Stimulated activated naive B cell treated with anti-CD40 and anti-IgM and Interleukin-4, amounts not matched to agents 10 μg/mL and 1 μg/mL and 100 μg/mL, for 72 hours (primary cell): ENCODE measurements around the gene CEP131.
"Not testable (repeated sequence)": the region's sequence is repeated elsewhere in the genome, so short reads cannot be mapped to it uniquely, and the experiment has no call there.

Experiments used
- ATAC-seq, 2 donors: fragments of 150-1000 bp; cut with Tn5 transposase; replicated peaks; 2 replicates each; pipeline ENCODE4 v1.10.0; 2021; ENCODE audit warnings: moderate library complexity in 1 of 2
- DNase-seq: peaks from one replicate; pipeline ENCODE4 v3.0.0; 2021
- H3K27ac Mint-ChIP-seq: one replicate; pipeline ENCODE4 v1.8.0; 2022; ENCODE audit warnings: mild to moderate bottlenecking, mixed read lengths
- H3K27me3 Mint-ChIP-seq, 2 donors: one replicate each; pipeline ENCODE4 v1.8.0; 2022; ENCODE audit warnings: mixed read lengths in 2 of 2
- H3K36me3 Mint-ChIP-seq, 2 donors: one replicate each; pipeline ENCODE4 v1.8.0; 2022; ENCODE audit warnings: mixed read lengths in 2 of 2, mild to moderate bottlenecking in 1 of 2
- H3K4me1 Mint-ChIP-seq, 2 donors: one replicate each; pipeline ENCODE4 v1.8.0; 2022; ENCODE audit warnings: mixed read lengths in 2 of 2, mild to moderate bottlenecking in 1 of 2
- H3K4me3 Mint-ChIP-seq, 2 donors: one replicate each; pipeline ENCODE4 v1.8.0; 2022; ENCODE audit warnings: mild to moderate bottlenecking in 2 of 2, mixed read lengths in 2 of 2, moderate library complexity in 1 of 2
- H3K9me3 Mint-ChIP-seq, 2 donors: one replicate each; pipeline ENCODE4 v1.8.0; 2022; ENCODE audit warnings: mixed read lengths in 2 of 2, mild to moderate bottlenecking in 1 of 2

CEP131 gene

GRCh38 chr17:81231121-81231645 lies 8.4 kb upstream of the CEP131 start:
- peaks cover 28 to 35% of the 10 kb centered on the region in 2 donors for H3K36me3 Mint-ChIP-seq
- H3K27me3 Mint-ChIP-seq = no peaks in the 10 kb centered on the region
- H3K4me3 Mint-ChIP-seq = no peak overlapping the region
- H3K27ac Mint-ChIP-seq = peak overlapping the region; percentile 16
- no peak for DNase-seq
- ATAC-seq = no peak
- no peaks in the 10 kb centered on the region for H3K9me3 Mint-ChIP-seq
- peaks cover 30 to 40% of the 10 kb centered on the region in 2 donors for H3K4me1 Mint-ChIP-seq

- ATAC-seq (no peak), DNase-seq (no peak)
- H3K9me3 Mint-ChIP-seq = no peaks in the 10 kb centered on the region
- no peaks in the 10 kb centered on the region for H3K27me3 Mint-ChIP-seq
- H3K36me3 Mint-ChIP-seq = peaks cover 27 to 32% of the 10 kb centered on the region in 2 donors
- H3K4me1 Mint-ChIP-seq = peaks cover 28 to 36% of the 10 kb centered on the region in 2 donors
- H3K4me3 Mint-ChIP-seq = no peak overlapping the region
- no peak overlapping the region for H3K27ac Mint-ChIP-seq
These were observed 7.5 kb upstream of the CEP131 start for GRCh38 chr17:81230043-81230820.

GRCh38 chr17:81229666-81229920 lies 6.8 kb upstream of the CEP131 start:
- H3K27ac Mint-ChIP-seq = peak overlapping the region; percentile 75
- DNase-seq (no peak), ATAC-seq (no peak)
- H3K36me3 Mint-ChIP-seq = peaks cover 23 to 26% of the 10 kb centered on the region in 2 donors
- no peaks in the 10 kb centered on the region for H3K27me3 Mint-ChIP-seq
- peaks cover 22 to 29% of the 10 kb centered on the region in 2 donors for H3K4me1 Mint-ChIP-seq
- H3K4me3 Mint-ChIP-seq = no peak overlapping the region
- no peaks in the 10 kb centered on the region for H3K9me3 Mint-ChIP-seq

GRCh38 chr17:81228834-81229665 lies 6.3 kb upstream of the CEP131 start:
- peaks cover 18 to 24% of the 10 kb centered on the region in 2 donors for H3K36me3 Mint-ChIP-seq
- peak; percentile 26 to 28 for ATAC-seq
- no peak overlapping the region for H3K4me3 Mint-ChIP-seq
- peaks cover 20 to 27% of the 10 kb centered on the region in 2 donors for H3K4me1 Mint-ChIP-seq
- H3K27ac Mint-ChIP-seq = peak overlapping the region; percentile 73
- H3K27me3 Mint-ChIP-seq = no peaks in the 10 kb centered on the region
- no peak for DNase-seq
- H3K9me3 Mint-ChIP-seq = no peaks in the 10 kb centered on the region

- H3K36me3 Mint-ChIP-seq = peaks cover 18 to 24% of the 10 kb centered on the region in 2 donors
- H3K27me3 Mint-ChIP-seq = no peaks in the 10 kb centered on the region
- H3K4me1 Mint-ChIP-seq = peaks cover 25 to 33% of the 10 kb centered on the region in 2 donors
- ATAC-seq = peak; percentile 87 to 89
- H3K27ac Mint-ChIP-seq = peak overlapping the region; percentile 73
- H3K4me3 Mint-ChIP-seq = no peak overlapping the region
- peak; percentile 55 for DNase-seq
- H3K9me3 Mint-ChIP-seq = no peaks in the 10 kb centered on the region
These were observed 5.7 kb upstream of the CEP131 start for GRCh38 chr17:81228420-81228819.

- not testable (repeated sequence) for H3K4me3 Mint-ChIP-seq, H3K27me3 Mint-ChIP-seq, H3K9me3 Mint-ChIP-seq, DNase-seq, H3K27ac Mint-ChIP-seq, ATAC-seq
- H3K36me3 Mint-ChIP-seq = peaks cover 18 to 24% of the 10 kb centered on the region in 2 donors
- H3K4me1 Mint-ChIP-seq = peaks cover 26 to 36% of the 10 kb centered on the region in 2 donors
These were observed 4.9 kb upstream of the CEP131 start for GRCh38 chr17:81227630-81228029.

- Mint-ChIP-seq H3K27me3 (no peaks in the 10 kb centered on the region), H3K4me3 (peak overlapping the region; percentile 84 to 88), H3K4me1 (peaks cover 22 to 38% of the 10 kb centered on the region in 2 donors), H3K9me3 (no peaks in the 10 kb centered on the region), H3K27ac (peak overlapping the region; percentile 96), H3K36me3 (peaks cover 10 to 12% of the 10 kb centered on the region in 2 donors)
- ATAC-seq (peak; percentile 21 to 22), DNase-seq (no peak)
These were observed 981 bp upstream of the CEP131 start for GRCh38 chr17:81223762-81224130.

GRCh38 chr17:81222620-81222905 lies 202 bp downstream of the CEP131 start:
- DNase-seq = no peak
- Mint-ChIP-seq H3K9me3 (no peaks in the 10 kb centered on the region), H3K4me1 (peaks cover 14 to 26% of the 10 kb centered on the region in 2 donors), H3K27ac (no peak overlapping the region), H3K36me3 (peaks cover 7 to 13% of the 10 kb centered on the region in 2 donors), H3K27me3 (no peaks in the 10 kb centered on the region), H3K4me3 (peak overlapping the region; percentile 79 to 88)
- ATAC-seq = peak; percentile 1 to 5

- Mint-ChIP-seq H3K9me3 (no peaks in the 10 kb centered on the region), H3K4me3 (peak overlapping the region; percentile 64 to 88), H3K36me3 (peaks cover 8 to 13% of the 10 kb centered on the region in 2 donors), H3K4me1 (peaks cover 13 to 23% of the 10 kb centered on the region in 2 donors), H3K27me3 (no peaks in the 10 kb centered on the region), H3K27ac (peak overlapping the region; percentile 25)
- DNase-seq = no peak
- ATAC-seq = no peak
These were observed 734 bp downstream of the CEP131 start for GRCh38 chr17:81221842-81222619.

GRCh38 chr17:81221371-81221841 lies 1.4 kb downstream of the CEP131 start:
- H3K27ac Mint-ChIP-seq = no peak overlapping the region
- H3K4me1 Mint-ChIP-seq = peaks cover 13 to 23% of the 10 kb centered on the region in 2 donors
- no peaks in the 10 kb centered on the region for H3K27me3 Mint-ChIP-seq
- DNase-seq (no peak), ATAC-seq (no peak)
- no peaks in the 10 kb centered on the region for H3K9me3 Mint-ChIP-seq
- peak overlapping the region in 1 of 2 donors; percentile 88 for H3K4me3 Mint-ChIP-seq
- H3K36me3 Mint-ChIP-seq = peaks cover 14 to 19% of the 10 kb centered on the region in 2 donors

- Mint-ChIP-seq H3K27ac (peak overlapping the region; percentile 25), H3K9me3 (no peaks in the 10 kb centered on the region), H3K27me3 (no peaks in the 10 kb centered on the region), H3K4me1 (peaks cover 13 to 23% of the 10 kb centered on the region in 2 donors), H3K36me3 (peaks cover 17 to 19% of the 10 kb centered on the region in 2 donors), H3K4me3 (no peak overlapping the region)
- DNase-seq (no peak), ATAC-seq (no peak)
These were observed 3.1 kb downstream of the CEP131 start for GRCh38 chr17:81219476-81220180.

GRCh38 chr17:81218991-81219390 lies 3.8 kb downstream of the CEP131 start:
- Mint-ChIP-seq H3K9me3 (no peaks in the 10 kb centered on the region), H3K27me3 (no peaks in the 10 kb centered on the region), H3K4me1 (peaks cover 13 to 21% of the 10 kb centered on the region in 2 donors), H3K4me3 (no peak overlapping the region), H3K36me3 (peaks cover 17 to 19% of the 10 kb centered on the region in 2 donors), H3K27ac (peak overlapping the region; percentile 25)
- ATAC-seq (no peak), DNase-seq (no peak)

GRCh38 chr17:81218459-81218858 lies 4.3 kb downstream of the CEP131 start:
- Mint-ChIP-seq H3K27ac (no peak overlapping the region), H3K4me1 (peaks cover 11 to 16% of the 10 kb centered on the region in 2 donors), H3K36me3 (peaks cover 17 to 21% of the 10 kb centered on the region in 2 donors), H3K4me3 (no peak overlapping the region), H3K27me3 (no peaks in the 10 kb centered on the region), H3K9me3 (no peaks in the 10 kb centered on the region)
- ATAC-seq (no peak), DNase-seq (no peak)
